OCI-LY3 (cell line): Measurements from ENCODE around the gene KRTCAP2.

Experiments used
- CTCF ChIP-seq: fragments of 200-600, 300-600 bp; sonication (generic); IDR thresholded peaks from 2 replicates; pipeline ENCODE4 v1.5.1; 2014; ENCODE audit warnings: antibody characterized with exemption, low read length, low read depth
- EZH2phosphoT487 ChIP-seq: fragments of 200-600 bp; shearing (Covaris generic); IDR thresholded peaks from 2 replicates; pipeline ENCODE4 v1.6.1; 2018; ENCODE audit warnings: antibody characterized with exemption, mixed run types, low read depth

- TF ChIP-seq CTCF (no peak), EZH2phosphoT487 (no peak)
Observed at GRCh38 chr1:155219592-155220031, 46.5 kb upstream of the KRTCAP2 start.
